BJ (cell line): Measurements from ENCODE around the gene AK5. TPM values are rescaled to one million over a fixed set of nuclear protein-coding genes. Genes with fewer than 3 reads are reported as not detected.

Experiments used
- CTCF ChIA-PET: fragments of 350-600 bp; formaldehyde crosslinking; extraction: SDS; loops from one replicate; lab custom pipeline; 2021; ENCODE audit warnings: antibody characterized with exemption, inconsistent platforms; lab: Yijun Ruan, JAX
- POLR2A ChIA-PET: fragments of 300-600 bp; sonication (Branson Sonifier 250); formaldehyde crosslinking; extraction: SDS; loops from one replicate; lab custom pipeline; 2021; ENCODE audit warnings: antibody characterized with exemption; lab: Charles Lee
- DNase-seq: peaks from one replicate; pipeline ENCODE4 v3.0.0-alpha.2; 2011; ENCODE audit warnings: low read depth
- H3K27me3 ChIP-seq: 2 replicates; pipeline ENCODE4 v1.6.0; 2011; ENCODE audit warnings: low read length; ENCODE audit not compliant: control insufficient read depth, insufficient read depth
- H3K36me3 ChIP-seq: 2 replicates; pipeline ENCODE4 v1.5.1; 2011; ENCODE audit warnings: low read length; ENCODE audit not compliant: control insufficient read depth, insufficient read depth
- H3K4me3 ChIP-seq: 2 replicates; pipeline ENCODE4 v1.5.1; 2011; ENCODE audit warnings: low read depth, mild to moderate bottlenecking, control low read depth, low read length
- polyA plus RNA-seq: library from polyadenylated mRNA; depleted of rRNA; stranded (reverse); fragments of >200 nt; gene quantifications from 2 replicates; pipeline ENCODE4 v1.2.3, GENCODE V29; 2011
- TF ChIP-seq, protein P1 (sequence below): IDR thresholded peaks from 2 replicates; pipeline ENCODE4 v1.5.1; 2011; ENCODE audit warnings: low read depth, mild to moderate bottlenecking, control low read depth, inconsistent platforms, low read length, moderate library complexity; ENCODE audit not compliant: insufficient read depth

The AK5 gene
- polyA plus RNA-seq, 1 experiment = 7.8 TPM

GRCh38 chr1:77378723-77379535 lies 97.1 kb downstream of the AK5 start:
- TF ChIP-seq, protein P1, sequence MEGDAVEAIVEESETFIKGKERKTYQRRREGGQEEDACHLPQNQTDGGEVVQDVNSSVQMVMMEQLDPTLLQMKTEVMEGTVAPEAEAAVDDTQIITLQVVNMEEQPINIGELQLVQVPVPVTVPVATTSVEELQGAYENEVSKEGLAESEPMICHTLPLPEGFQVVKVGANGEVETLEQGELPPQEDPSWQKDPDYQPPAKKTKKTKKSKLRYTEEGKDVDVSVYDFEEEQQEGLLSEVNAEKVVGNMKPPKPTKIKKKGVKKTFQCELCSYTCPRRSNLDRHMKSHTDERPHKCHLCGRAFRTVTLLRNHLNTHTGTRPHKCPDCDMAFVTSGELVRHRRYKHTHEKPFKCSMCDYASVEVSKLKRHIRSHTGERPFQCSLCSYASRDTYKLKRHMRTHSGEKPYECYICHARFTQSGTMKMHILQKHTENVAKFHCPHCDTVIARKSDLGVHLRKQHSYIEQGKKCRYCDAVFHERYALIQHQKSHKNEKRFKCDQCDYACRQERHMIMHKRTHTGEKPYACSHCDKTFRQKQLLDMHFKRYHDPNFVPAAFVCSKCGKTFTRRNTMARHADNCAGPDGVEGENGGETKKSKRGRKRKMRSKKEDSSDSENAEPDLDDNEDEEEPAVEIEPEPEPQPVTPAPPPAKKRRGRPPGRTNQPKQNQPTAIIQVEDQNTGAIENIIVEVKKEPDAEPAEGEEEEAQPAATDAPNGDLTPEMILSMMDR = no peak

GRCh38 chr1:77382366-77382765 lies 100.5 kb downstream of the AK5 start:
- ChIA-PET POLR2A (no interaction called here), CTCF (no interaction called here)
- TF ChIP-seq, protein P1 = no peak
- Histone ChIP-seq H3K36me3 (no peaks in the 10 kb centered on the region), H3K27me3 (no peaks in the 10 kb centered on the region), H3K4me3 (no peak overlapping the region)
- DNase-seq = no peak

More at GRCh38 chr1:77378723-77379535, 97.1 kb downstream of the AK5 start:
- Histone ChIP-seq H3K36me3 (no peaks in the 10 kb centered on the region), H3K4me3 (no peak overlapping the region), H3K27me3 (no peaks in the 10 kb centered on the region)
- ChIA-PET POLR2A (interaction anchor here (0.6 kb wide), 1 partner anchor 9 kb away, joined by 6 read pairs; no protein-coding TSS in a partner anchor), CTCF (no interaction called here)
- no peak for DNase-seq

DNA sequence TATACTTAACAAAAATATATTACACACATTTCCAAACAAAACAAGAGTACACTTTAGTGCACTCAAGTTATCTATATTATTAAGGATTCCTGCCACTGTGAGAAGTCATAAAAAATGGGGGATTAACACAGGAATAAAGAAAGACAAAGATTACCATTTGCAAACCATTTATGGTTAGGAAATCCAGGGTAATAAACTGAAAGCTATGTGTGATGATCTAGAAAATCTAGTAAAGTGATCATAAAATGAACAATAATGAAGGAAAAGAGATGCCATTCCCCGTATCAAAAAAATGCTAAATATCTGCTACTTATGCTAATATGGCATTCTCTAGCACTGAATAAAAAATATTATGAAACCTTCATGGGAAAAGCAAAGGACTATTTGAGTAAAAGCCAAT lies 101.4 kb downstream of the AK5 start:
- no peak for DNase-seq
- CTCF ChIA-PET = interaction anchor here (0.5 kb wide), 1 partner anchor 9 kb away, joined by 3 read pairs; no protein-coding TSS in a partner anchor
- Histone ChIP-seq H3K36me3 (no peaks in the 10 kb centered on the region), H3K4me3 (no peak overlapping the region), H3K27me3 (no peaks in the 10 kb centered on the region)
- POLR2A ChIA-PET = no interaction called here
- TF ChIP-seq, protein P1 = no peak

GRCh38 chr1:77385551-77385950 lies 103.7 kb downstream of the AK5 start:
- Histone ChIP-seq H3K4me3 (no peak overlapping the region), H3K36me3 (no peaks in the 10 kb centered on the region), H3K27me3 (no peaks in the 10 kb centered on the region)
- ChIA-PET CTCF (no interaction called here), POLR2A (no interaction called here)
- TF ChIP-seq, protein P1 = no peak
- no peak for DNase-seq

DNA sequence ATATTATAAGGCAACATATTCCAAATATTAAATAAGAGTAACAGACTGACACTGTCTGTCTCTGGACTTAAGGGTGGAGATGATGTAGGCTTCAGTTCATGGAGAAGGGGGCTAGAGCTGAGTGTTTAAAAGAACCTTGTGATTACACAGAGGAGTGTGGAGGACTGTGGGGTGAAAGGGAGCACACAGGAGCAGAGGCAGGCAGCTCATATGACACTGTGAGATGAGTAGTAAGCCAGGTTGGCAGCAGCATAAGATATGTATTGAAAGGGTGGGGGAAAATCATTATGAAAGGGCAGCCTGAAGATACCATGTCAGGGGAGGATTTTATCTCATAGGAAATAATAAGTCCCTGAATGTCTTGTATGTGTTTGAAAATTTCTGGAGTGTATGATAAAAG lies 104.5 kb downstream of the AK5 start:
- POLR2A ChIA-PET = no interaction called here
- Histone ChIP-seq H3K4me3 (no peak overlapping the region), H3K27me3 (no peaks in the 10 kb centered on the region), H3K36me3 (no peaks in the 10 kb centered on the region)
- CTCF ChIA-PET = no interaction called here
- DNase-seq = no peak
- TF ChIP-seq, protein P1 = no peak
